HCT116 (cell line): Measurements from ENCODE around the gene AGTRAP. TPM values are rescaled to one million over a fixed set of nuclear protein-coding genes. Genes with fewer than 3 reads are reported as not detected.

Experiments
- ATAC-seq: fragments of 200-7000 bp; cut with Tn5 transposase; 2 replicates; pipeline ENCODE4 v1.9.1; 2020; ENCODE audit warnings: mild to moderate bottlenecking, moderate library complexity
- BruUV-seq: library from RNA; stranded (reverse); fragments of 400-500 nt; replicated peaks from 2 replicates; lab custom pipeline; 2021; lab: Mats Ljungman, UMichigan
- CTCF ChIA-PET: fragments of 300-600 bp; sonication (Branson Sonifier 250); formaldehyde crosslinking; loops from one replicate; lab custom pipeline; 2021; ENCODE audit warnings: antibody characterized with exemption; lab: Charles Lee
- POLR2A ChIA-PET: fragments of 300-600, 350-600 bp; sonication (Branson Sonifier 250); formaldehyde crosslinking; loops from one replicate; lab custom pipeline; 2021; ENCODE audit warnings: antibody characterized with exemption; lab: Charles Lee
- RAD21 ChIA-PET, 2 experiments: fragments of 300-600 bp; sonication (Branson Sonifier 250); formaldehyde crosslinking; loops; one replicate each; lab custom pipeline; 2023; ENCODE audit warnings: low total read pairs in 2 of 2; ENCODE audit not compliant: uncharacterized antibody in 2 of 2, unreplicated experiment in 2 of 2, low non-redundant PET in 1 of 2; lab: Charles Lee
- DNase-seq: peaks from one replicate; pipeline ENCODE4 v3.0.0-alpha.2; 2010; ENCODE audit warnings: low read depth, low spot score
- H2AFZ ChIP-seq: fragments of 200-600 bp; shearing (Covaris generic), sonication (generic); 2 replicates; pipeline ENCODE4 v1.6.1; 2017; ENCODE audit warnings: low read depth, mixed run types, mixed read lengths, antibody characterized with exemption, low read length; ENCODE audit not compliant: poor library complexity, severe bottlenecking
- H3K27ac ChIP-seq: 2 replicates; pipeline ENCODE4 v1.5.1; 2012; ENCODE audit warnings: low read depth, low read length
- H3K27me3 ChIP-seq: fragments of 200-600 bp; sonication (generic); 2 replicates; pipeline ENCODE4 v1.6.1; 2016; ENCODE audit warnings: mixed run types, low read length, mixed read lengths; ENCODE audit not compliant: insufficient read depth
- H3K36me3 ChIP-seq, 2 experiments: fragments of 200-500 bp in 1 of 2; fragments of 200-600 bp in 1 of 2; sonication (Bioruptor generic) in 1 of 2; sonication (generic) in 1 of 2; 2 replicates each; pipeline versions ENCODE4 v1.5.1 to v1.6.1; 2014 to 2016; ENCODE audit warnings: low read length in 2 of 2, inconsistent platforms in 1 of 2, mixed read lengths in 1 of 2, mixed run types in 1 of 2; ENCODE audit not compliant: insufficient read depth in 2 of 2, control insufficient read depth in 1 of 2
- H3K4me1 ChIP-seq, 2 experiments: fragments of 200-600 bp in 1 of 2; sonication (generic) in 1 of 2; 2 replicates each; pipeline versions ENCODE4 v1.5.1 to v1.6.1; 2012 to 2017; ENCODE audit warnings: low read length in 2 of 2, inconsistent platforms in 1 of 2, mild to moderate bottlenecking in 1 of 2, mixed read lengths in 1 of 2, mixed run types in 1 of 2, moderate library complexity in 1 of 2; ENCODE audit not compliant: insufficient read depth in 2 of 2, control insufficient read depth in 1 of 2
- H3K4me2 ChIP-seq: fragments of 200-600 bp; sonication (generic); 2 replicates; pipeline ENCODE4 v1.6.1; 2017; ENCODE audit warnings: mixed run types, low read length, mixed read lengths
- H3K4me3 ChIP-seq, 2 experiments: fragments of 200-600 bp in 1 of 2; sonication (generic) in 1 of 2; replicated peaks in 1 of 2; 2 replicates each; pipeline ENCODE4 v1.5.1; 2011 to 2016; ENCODE audit warnings: low read length in 2 of 2, control low read depth in 1 of 2, low read depth in 1 of 2, mild to moderate bottlenecking in 1 of 2, mixed read lengths in 1 of 2, mixed run types in 1 of 2
- H3K79me2 ChIP-seq: fragments of 200-600 bp; sonication (generic); 2 replicates; pipeline ENCODE4 v1.6.1; 2017; ENCODE audit warnings: mild to moderate bottlenecking, mixed run types, low read length, moderate library complexity, mixed read lengths; ENCODE audit not compliant: insufficient read depth
- H3K9ac ChIP-seq: fragments of 200-600 bp; sonication (generic); 2 replicates; pipeline ENCODE4 v1.6.1; 2016; ENCODE audit warnings: low read length, mixed read lengths
- H3K9me2 ChIP-seq: fragments of 200-600 bp; sonication (generic), shearing (Covaris generic); 2 replicates; pipeline ENCODE4 v1.6.1; 2017; ENCODE audit warnings: mixed run types, mild to moderate bottlenecking, moderate library complexity; ENCODE audit not compliant: insufficient read depth
- H3K9me3 ChIP-seq, 2 experiments: fragments of 200-500 bp in 1 of 2; fragments of 200-600 bp in 1 of 2; sonication (Bioruptor generic) in 1 of 2; sonication (generic) in 1 of 2; 2 replicates each; pipeline ENCODE4 v1.6.1; 2014 to 2017; ENCODE audit warnings: low read length in 2 of 2, mixed read lengths in 2 of 2, inconsistent platforms in 1 of 2, low read depth in 1 of 2, mild to moderate bottlenecking in 1 of 2, mixed run types in 1 of 2, moderate library complexity in 1 of 2; ENCODE audit not compliant: control insufficient read depth in 1 of 2, insufficient read depth in 1 of 2
- H4K20me1 ChIP-seq: fragments of 200-600 bp; sonication (generic), shearing (Covaris generic); 2 replicates; pipeline ENCODE4 v1.6.1; 2017; ENCODE audit warnings: mixed run types, mild to moderate bottlenecking, moderate library complexity; ENCODE audit not compliant: insufficient read depth
- CBX3 ChIP-seq: IDR thresholded peaks from 2 replicates; pipeline ENCODE4 v1.6.1; 2012; ENCODE audit warnings: low read depth
- CEBPB ChIP-seq: IDR thresholded peaks from 2 replicates; pipeline ENCODE4 v1.6.1; 2012; ENCODE audit warnings: low read depth
- EGR1 ChIP-seq: IDR thresholded peaks from 2 replicates; pipeline ENCODE4 v1.6.1; 2012; ENCODE audit warnings: low read depth
- POLR2AphosphoS5 ChIP-seq: IDR thresholded peaks from 2 replicates; pipeline ENCODE4 v1.6.1; 2011; ENCODE audit warnings: mild to moderate bottlenecking, low read depth, low read length, moderate library complexity
- SP1 ChIP-seq: IDR thresholded peaks from 2 replicates; pipeline ENCODE4 v1.6.1; 2012; ENCODE audit warnings: low read depth
- SRF ChIP-seq: IDR thresholded peaks from 2 replicates; pipeline ENCODE4 v1.6.1; 2012; ENCODE audit warnings: low read depth
- YY1 ChIP-seq: IDR thresholded peaks from 2 replicates; pipeline ENCODE4 v1.6.1; 2011; ENCODE audit warnings: low read length, low read depth, moderate library complexity, mild to moderate bottlenecking; ENCODE audit not compliant: insufficient replicate concordance; ENCODE audit errors: extremely low read depth
- intact Hi-C: fragments of 100-400 bp; cut with micrococcal nuclease; formaldehyde crosslinking; loops from 2 replicates; pipeline ENCODE4 v1.10.0; 2022
- total RNA-seq: library from RNA; stranded (reverse); gene quantifications from one replicate; pipeline ENCODE4 v1.2.1, GENCODE V29; 2021; ENCODE audit not compliant: unreplicated experiment
- TF ChIP-seq, protein P1 (sequence below): IDR thresholded peaks from 2 replicates; pipeline ENCODE4 v1.6.1; 2012; ENCODE audit warnings: low read depth
- TF ChIP-seq, protein P2 (sequence below): IDR thresholded peaks from 2 replicates; pipeline ENCODE4 v1.6.1; 2012

Gene AGTRAP
- total RNA-seq, 1 experiment from 2014 or later: 49.0 TPM

DNA sequence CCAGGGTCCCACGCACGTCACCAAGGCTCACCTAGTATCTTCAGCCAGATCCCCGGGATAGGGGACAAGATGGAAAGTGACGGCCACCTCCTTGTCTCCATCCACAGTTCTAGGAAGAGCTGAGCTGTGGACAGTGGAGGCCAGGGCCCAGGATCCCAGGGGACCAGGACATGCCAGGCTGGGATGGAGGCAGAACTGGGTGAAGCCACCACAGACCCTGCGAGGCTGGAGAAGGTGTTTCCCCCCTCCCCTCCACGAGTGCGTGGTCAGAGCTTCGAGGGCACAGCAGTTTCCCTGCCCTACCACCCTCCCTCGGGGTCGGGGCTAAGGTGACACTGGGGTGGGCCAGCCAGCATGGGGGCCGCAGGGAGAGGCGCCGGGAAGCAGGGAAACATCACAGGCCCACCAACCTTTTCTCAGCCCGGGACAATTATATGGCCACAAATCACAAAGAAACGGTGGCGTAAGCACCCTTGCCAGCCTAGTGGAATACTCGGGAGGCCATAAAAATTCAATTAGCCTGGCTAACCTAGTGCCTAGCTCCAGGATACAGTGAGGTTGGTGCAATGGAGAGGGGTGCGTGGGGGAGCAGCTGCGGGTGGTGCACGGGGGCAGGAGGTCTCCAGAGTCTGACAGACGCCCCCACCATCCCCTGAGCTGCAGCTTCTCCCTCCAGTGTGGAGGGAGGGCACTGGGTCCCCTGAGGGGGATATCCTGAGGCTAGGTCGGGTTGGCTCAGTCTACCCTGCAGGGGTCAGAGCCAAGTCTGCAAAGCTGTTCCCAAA lies 31.1 kb upstream of the AGTRAP start (continued):
- TF ChIP-seq, protein P1, sequence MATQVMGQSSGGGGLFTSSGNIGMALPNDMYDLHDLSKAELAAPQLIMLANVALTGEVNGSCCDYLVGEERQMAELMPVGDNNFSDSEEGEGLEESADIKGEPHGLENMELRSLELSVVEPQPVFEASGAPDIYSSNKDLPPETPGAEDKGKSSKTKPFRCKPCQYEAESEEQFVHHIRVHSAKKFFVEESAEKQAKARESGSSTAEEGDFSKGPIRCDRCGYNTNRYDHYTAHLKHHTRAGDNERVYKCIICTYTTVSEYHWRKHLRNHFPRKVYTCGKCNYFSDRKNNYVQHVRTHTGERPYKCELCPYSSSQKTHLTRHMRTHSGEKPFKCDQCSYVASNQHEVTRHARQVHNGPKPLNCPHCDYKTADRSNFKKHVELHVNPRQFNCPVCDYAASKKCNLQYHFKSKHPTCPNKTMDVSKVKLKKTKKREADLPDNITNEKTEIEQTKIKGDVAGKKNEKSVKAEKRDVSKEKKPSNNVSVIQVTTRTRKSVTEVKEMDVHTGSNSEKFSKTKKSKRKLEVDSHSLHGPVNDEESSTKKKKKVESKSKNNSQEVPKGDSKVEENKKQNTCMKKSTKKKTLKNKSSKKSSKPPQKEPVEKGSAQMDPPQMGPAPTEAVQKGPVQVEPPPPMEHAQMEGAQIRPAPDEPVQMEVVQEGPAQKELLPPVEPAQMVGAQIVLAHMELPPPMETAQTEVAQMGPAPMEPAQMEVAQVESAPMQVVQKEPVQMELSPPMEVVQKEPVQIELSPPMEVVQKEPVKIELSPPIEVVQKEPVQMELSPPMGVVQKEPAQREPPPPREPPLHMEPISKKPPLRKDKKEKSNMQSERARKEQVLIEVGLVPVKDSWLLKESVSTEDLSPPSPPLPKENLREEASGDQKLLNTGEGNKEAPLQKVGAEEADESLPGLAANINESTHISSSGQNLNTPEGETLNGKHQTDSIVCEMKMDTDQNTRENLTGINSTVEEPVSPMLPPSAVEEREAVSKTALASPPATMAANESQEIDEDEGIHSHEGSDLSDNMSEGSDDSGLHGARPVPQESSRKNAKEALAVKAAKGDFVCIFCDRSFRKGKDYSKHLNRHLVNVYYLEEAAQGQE: no peak
- no peak for TF ChIP-seq SP1
- TF ChIP-seq EGR1: no peak
- TF ChIP-seq, protein P2, sequence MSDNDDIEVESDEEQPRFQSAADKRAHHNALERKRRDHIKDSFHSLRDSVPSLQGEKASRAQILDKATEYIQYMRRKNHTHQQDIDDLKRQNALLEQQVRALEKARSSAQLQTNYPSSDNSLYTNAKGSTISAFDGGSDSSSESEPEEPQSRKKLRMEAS: no peak
- TF ChIP-seq, all 23 proteins: peak for 0

DNA sequence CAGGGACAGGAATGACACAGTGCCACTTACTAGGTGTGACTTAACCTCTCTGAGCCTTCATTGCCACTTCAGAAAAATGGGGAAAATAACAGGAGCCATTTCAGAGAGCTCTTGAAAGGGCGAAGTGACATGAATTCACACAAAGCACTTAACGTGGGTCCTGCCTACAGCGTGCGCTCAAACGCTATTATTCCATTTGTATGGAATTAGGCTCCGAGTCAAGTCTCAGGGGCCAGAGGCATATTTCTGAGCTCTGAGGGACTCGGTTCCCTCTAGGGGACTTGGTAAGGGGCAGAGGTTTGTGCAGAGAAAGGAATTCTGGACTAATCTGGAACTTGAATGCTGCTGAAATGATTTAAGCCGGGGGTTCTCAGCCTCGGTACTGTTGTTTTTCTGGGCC lies 30.3 kb upstream of the AGTRAP start:
- no peak overlapping the region for H3K4me3 ChIP-seq
- no peak overlapping the region for H3K4me2 ChIP-seq
- ChIA-PET CTCF (no interaction called here), RAD21 (no interaction called here), POLR2A (no interaction called here)
- TF ChIP-seq CBX3 (no peak), SRF (no peak), CEBPB (no peak), POLR2AphosphoS5 (no peak), YY1 (no peak), EGR1 (no peak)
- no peak overlapping the region for H3K27ac ChIP-seq
- no peak overlapping the region for H2AFZ ChIP-seq
- intact Hi-C loops: no loop called here
- no peaks in the 10 kb centered on the region for H3K9me2 ChIP-seq
- H3K4me1 ChIP-seq: peaks cover 16 to 21% of the 10 kb centered on the region in 2 experiments
- H4K20me1 ChIP-seq: no peaks in the 10 kb centered on the region
- no peak for DNase-seq
- no peaks in the 10 kb centered on the region for H3K27me3 ChIP-seq
- no TSS peak for BruUV-seq
- H3K9me3 ChIP-seq: no peaks in the 10 kb centered on the region
- no peaks in the 10 kb centered on the region for H3K36me3 ChIP-seq
- H3K9ac ChIP-seq: no peak overlapping the region
- H3K79me2 ChIP-seq: no peaks in the 10 kb centered on the region
- ATAC-seq: no peak
